Muscle layer of colon (tissue), 2 donors: Measurements from ENCODE around the gene NFATC1.

Experiments used
- H3K27ac ChIP-seq: one replicate; pipeline ENCODE4 v1.7.0; 2013; ENCODE audit warnings: low read depth, mild to moderate bottlenecking, low read length, moderate library complexity
- H3K27me3 ChIP-seq, 2 donors: one replicate each; pipeline ENCODE4 v1.7.0; 2013; ENCODE audit warnings: low read length in 2 of 2, mild to moderate bottlenecking in 2 of 2; ENCODE audit not compliant: insufficient read depth in 2 of 2, control insufficient read depth in 1 of 2
- H3K36me3 ChIP-seq: one replicate; pipeline ENCODE4 v1.7.0; 2013; ENCODE audit warnings: mild to moderate bottlenecking, low read length; ENCODE audit not compliant: insufficient read depth
- H3K4me1 ChIP-seq: one replicate; pipeline ENCODE4 v1.7.0; 2013; ENCODE audit warnings: mild to moderate bottlenecking, low read length; ENCODE audit not compliant: insufficient read depth
- H3K4me3 ChIP-seq, 2 donors: one replicate each; pipeline ENCODE4 v1.7.0; 2013; ENCODE audit warnings: low read length in 2 of 2, low read depth in 1 of 2, mild to moderate bottlenecking in 1 of 2, moderate library complexity in 1 of 2
- H3K9ac ChIP-seq: one replicate; pipeline ENCODE4 v1.7.0; 2013; ENCODE audit warnings: low read length
- H3K9me3 ChIP-seq: one replicate; pipeline ENCODE4 v1.7.0; 2013; ENCODE audit warnings: mild to moderate bottlenecking, low read length
- donor health status: abdominal sarcoma.
- donor health status: Adenocarcinoma of cecum.

Gene NFATC1

GRCh38 chr18:79542213-79542612 is 146.5 kb downstream of the NFATC1 start:
- H3K4me1 ChIP-seq = no peaks in the 10 kb centered on the region
- no peak overlapping the region for H3K27ac ChIP-seq
- no peaks in the 10 kb centered on the region for H3K36me3 ChIP-seq
- no peaks in the 10 kb centered on the region for H3K9me3 ChIP-seq
- H3K4me3 ChIP-seq = no peak overlapping the region
- no peak overlapping the region for H3K9ac ChIP-seq
- no peaks in the 10 kb centered on the region for H3K27me3 ChIP-seq

- peaks cover 0 to 4% of the 10 kb centered on the region in 2 donors for H3K27me3 ChIP-seq
- no peak overlapping the region for H3K9ac ChIP-seq
- H3K27ac ChIP-seq = no peak overlapping the region
- H3K9me3 ChIP-seq = no peaks in the 10 kb centered on the region
- no peaks in the 10 kb centered on the region for H3K36me3 ChIP-seq
- H3K4me3 ChIP-seq = no peak overlapping the region
- H3K4me1 ChIP-seq = no peaks in the 10 kb centered on the region
Observed at GRCh38 chr18:79542876-79543750, 147.4 kb downstream of the NFATC1 start.

- Histone ChIP-seq H3K4me3 (no peak overlapping the region), H3K27me3 (peaks cover 0 to 7% of the 10 kb centered on the region in 2 donors), H3K27ac (no peak overlapping the region), H3K4me1 (no peaks in the 10 kb centered on the region), H3K9me3 (no peaks in the 10 kb centered on the region), H3K9ac (no peak overlapping the region), H3K36me3 (no peaks in the 10 kb centered on the region)
Observed at GRCh38 chr18:79543861-79544385, 148.2 kb downstream of the NFATC1 start.

GRCh38 chr18:79544386-79544963 is 148.7 kb downstream of the NFATC1 start:
- no peaks in the 10 kb centered on the region for H3K9me3 ChIP-seq
- H3K9ac ChIP-seq = no peak overlapping the region
- no peak overlapping the region for H3K27ac ChIP-seq
- no peak overlapping the region for H3K4me3 ChIP-seq
- H3K4me1 ChIP-seq = no peaks in the 10 kb centered on the region
- H3K27me3 ChIP-seq = peaks cover 0 to 7% of the 10 kb centered on the region in 2 donors
- no peaks in the 10 kb centered on the region for H3K36me3 ChIP-seq

GRCh38 chr18:79545255-79545654 is 149.5 kb downstream of the NFATC1 start:
- no peaks in the 10 kb centered on the region for H3K9me3 ChIP-seq
- peaks cover 0 to 7% of the 10 kb centered on the region in 2 donors for H3K27me3 ChIP-seq

GRCh38 chr18:79545736-79546171 is 150.0 kb downstream of the NFATC1 start:
- Histone ChIP-seq H3K9me3 (no peaks in the 10 kb centered on the region), H3K27ac (no peak overlapping the region), H3K4me1 (no peaks in the 10 kb centered on the region), H3K36me3 (no peaks in the 10 kb centered on the region), H3K4me3 (no peak overlapping the region), H3K9ac (no peak overlapping the region), H3K27me3 (peaks cover 0 to 7% of the 10 kb centered on the region in 2 donors)

More at GRCh38 chr18:79545255-79545654, 149.5 kb downstream of the NFATC1 start:
- no peak overlapping the region for H3K4me3 ChIP-seq
- no peaks in the 10 kb centered on the region for H3K36me3 ChIP-seq
- H3K4me1 ChIP-seq = no peaks in the 10 kb centered on the region
- H3K9ac ChIP-seq = no peak overlapping the region
- H3K27ac ChIP-seq = no peak overlapping the region

GRCh38 chr18:79546781-79547272 is 151.1 kb downstream of the NFATC1 start:
- Histone ChIP-seq H3K36me3 (no peaks in the 10 kb centered on the region), H3K27me3 (peaks cover 0 to 7% of the 10 kb centered on the region in 2 donors), H3K27ac (no peak overlapping the region), H3K9ac (no peak overlapping the region), H3K4me3 (no peak overlapping the region), H3K9me3 (no peaks in the 10 kb centered on the region), H3K4me1 (no peaks in the 10 kb centered on the region)

- Histone ChIP-seq H3K27ac (no peak overlapping the region), H3K27me3 (peaks cover 0 to 7% of the 10 kb centered on the region in 2 donors), H3K9ac (no peak overlapping the region), H3K4me1 (no peaks in the 10 kb centered on the region), H3K4me3 (no peak overlapping the region), H3K36me3 (no peaks in the 10 kb centered on the region), H3K9me3 (no peaks in the 10 kb centered on the region)
Observed at GRCh38 chr18:79547413-79548076, 151.8 kb downstream of the NFATC1 start.

- no peak overlapping the region for H3K4me3 ChIP-seq
- H3K9me3 ChIP-seq = no peaks in the 10 kb centered on the region
- no peak overlapping the region for H3K27ac ChIP-seq
- H3K9ac ChIP-seq = no peak overlapping the region
- no peaks in the 10 kb centered on the region for H3K36me3 ChIP-seq
- no peaks in the 10 kb centered on the region for H3K4me1 ChIP-seq
- peaks cover 0 to 7% of the 10 kb centered on the region in 2 donors for H3K27me3 ChIP-seq
Observed at GRCh38 chr18:79548077-79548450, 152.3 kb downstream of the NFATC1 start.

- H3K27me3 ChIP-seq = peaks cover 0 to 7% of the 10 kb centered on the region in 2 donors
- no peaks in the 10 kb centered on the region for H3K9me3 ChIP-seq
- H3K9ac ChIP-seq = no peak overlapping the region
- no peak overlapping the region for H3K27ac ChIP-seq
- H3K36me3 ChIP-seq = no peaks in the 10 kb centered on the region
- H3K4me3 ChIP-seq = no peak overlapping the region
- H3K4me1 ChIP-seq = no peaks in the 10 kb centered on the region
Observed at GRCh38 chr18:79548621-79548985, 152.9 kb downstream of the NFATC1 start.

GRCh38 chr18:79548986-79549637 is 153.4 kb downstream of the NFATC1 start:
- no peak overlapping the region for H3K4me3 ChIP-seq
- peaks cover 0 to 7% of the 10 kb centered on the region in 2 donors for H3K27me3 ChIP-seq
- no peaks in the 10 kb centered on the region for H3K36me3 ChIP-seq
- H3K9me3 ChIP-seq = no peaks in the 10 kb centered on the region
- H3K27ac ChIP-seq = no peak overlapping the region
- no peak overlapping the region for H3K9ac ChIP-seq
- no peaks in the 10 kb centered on the region for H3K4me1 ChIP-seq
